Heart left ventricle (tissue), 13 donors: ENCODE data around the gene ZNF74.

Experiments
- CTCF ChIP-seq, 12 donors: fragments of 200-600 bp; sonication (generic) in 4 of 12; IDR thresholded peaks; one replicate each; pipeline versions ENCODE4 v1.5.0 to v1.8.0; 2018 to 2022; ENCODE audit warnings: antibody characterized with exemption in 12 of 12, mild to moderate bottlenecking in 5 of 12
- POLR2A ChIP-seq, 2 donors: fragments of 450-650 bp; IDR thresholded peaks; one replicate each; pipeline ENCODE4 v1.6.1; 2017; ENCODE audit warnings: antibody characterized with exemption in 2 of 2, mild to moderate bottlenecking in 2 of 2, moderate library complexity in 2 of 2
- donor health status: ischemic (EF 13 %, LVEDD 7.1; RV severe dilation, severe dysfunction).
- donor health status: DM: no; HTN: yes; CAD: no.
- donor health status: DM: no; HTN: no; CAD: no.
- donor health status: ischemic (EF 25% LVEDD 6.9; RV normal size, moderate dysfunction).
- donor health status: ischemic (EF 25% LVEDD 5.7; RV mildly dilated, moderate dysfunction).
- donor health status: ischemic (EF 35%, LVEDD 5.7; RV mildly dilated, moderate dysfunction).
- donor health status: nonischemic (EF 11% LVEDD 7.7; RV severe dilation, severe dysfunction).
- donor health status: DM: yes; HTN: yes; CAD: no.
- donor health status: PGD.
- donor health status: ischemic (EF 29% LVEDD 5.4; RV normal size, mild dysfunction).
- donor health status: nonischemic (EF 23%, LVEDD 6.1; RV moderate dilation, normal function).

GRCh38 chr22:20405931-20406685, 12.2 kb downstream of the ZNF74 start:
- TF ChIP-seq CTCF (IDR thresholded peaks at IDR 0.05) = no peak
- no peak for TF ChIP-seq POLR2A (IDR thresholded peaks at IDR 0.05)
